GM10847 (cell line): ENCODE data around the gene IL22RA1.

Experiments used
- POLR2A ChIP-seq: IDR thresholded peaks from 2 replicates; pipeline ENCODE4 v1.6.1; 2011; ENCODE audit not compliant: insufficient read length; ENCODE audit errors: extremely low read depth

The IL22RA1 gene

GRCh38 chr1:24092979-24093378 lies 50.0 kb downstream of the IL22RA1 start:
- TF ChIP-seq POLR2A: no peak

DNA sequence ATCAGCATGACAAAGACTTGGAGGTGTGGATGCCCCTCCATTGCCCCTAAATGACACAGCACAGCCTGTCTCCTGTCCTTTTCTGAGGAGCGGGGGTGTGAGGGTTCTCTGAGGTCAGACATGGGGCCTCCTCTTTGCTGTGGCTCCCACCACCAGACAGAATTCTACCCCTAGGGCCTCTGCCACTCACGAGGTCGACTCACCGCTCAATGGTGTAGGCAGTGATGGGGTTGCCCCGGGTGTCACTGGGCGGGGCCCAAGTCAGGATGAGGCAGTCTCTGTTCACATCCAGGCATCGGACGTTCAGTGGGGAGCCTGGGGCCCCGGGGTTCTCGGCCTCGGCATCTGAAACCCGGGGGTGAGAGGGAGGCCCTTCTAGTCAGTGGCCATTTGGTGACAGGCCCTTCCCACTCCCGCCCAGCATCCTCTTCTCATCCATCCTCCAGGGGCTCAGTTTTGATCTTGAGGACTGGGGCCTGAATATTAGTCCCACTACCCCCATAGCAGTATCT lies 50.9 kb downstream of the IL22RA1 start:
- TF ChIP-seq POLR2A: no peak

- no peak for TF ChIP-seq POLR2A
Measured at GRCh38 chr1:24090736-24091135, 52.2 kb downstream of the IL22RA1 start.

GRCh38 chr1:24089743-24090555 lies 53.0 kb downstream of the IL22RA1 start:
- no peak for TF ChIP-seq POLR2A

DNA sequence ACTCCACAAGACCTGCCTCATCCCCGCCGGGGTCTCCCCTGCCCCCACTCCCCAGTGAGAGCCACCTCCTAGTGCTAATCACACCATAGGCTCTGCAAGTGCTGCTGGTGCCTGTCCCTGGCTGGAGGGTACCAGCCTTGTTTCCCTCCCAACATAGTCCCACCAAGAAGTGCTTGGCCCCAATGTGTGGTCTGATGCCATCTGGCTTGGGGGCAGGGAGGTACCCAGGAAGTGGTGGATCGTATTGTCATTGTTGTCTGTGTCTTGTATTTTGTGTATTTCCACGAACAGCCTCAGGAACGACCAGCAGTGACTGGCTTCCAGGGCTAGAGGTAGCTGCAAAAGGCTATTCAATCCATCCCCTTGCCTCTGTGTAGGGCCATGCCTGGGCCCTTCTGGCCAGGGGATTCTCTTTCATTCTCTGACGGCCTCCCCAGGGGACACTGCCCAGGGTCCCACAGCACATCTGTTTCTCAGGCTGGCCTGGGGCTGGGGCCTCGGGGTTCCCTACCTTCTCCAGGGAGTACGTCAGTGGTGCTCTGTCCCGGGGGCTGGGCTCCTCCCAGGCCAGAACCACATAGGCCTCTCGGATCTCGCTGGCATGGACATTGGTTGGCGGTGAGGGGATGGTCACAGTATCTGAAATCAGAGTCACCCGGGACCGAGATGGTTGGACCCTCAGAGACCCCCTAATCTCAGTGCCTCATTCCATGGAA lies 53.8 kb downstream of the IL22RA1 start:
- no peak for TF ChIP-seq POLR2A

DNA sequence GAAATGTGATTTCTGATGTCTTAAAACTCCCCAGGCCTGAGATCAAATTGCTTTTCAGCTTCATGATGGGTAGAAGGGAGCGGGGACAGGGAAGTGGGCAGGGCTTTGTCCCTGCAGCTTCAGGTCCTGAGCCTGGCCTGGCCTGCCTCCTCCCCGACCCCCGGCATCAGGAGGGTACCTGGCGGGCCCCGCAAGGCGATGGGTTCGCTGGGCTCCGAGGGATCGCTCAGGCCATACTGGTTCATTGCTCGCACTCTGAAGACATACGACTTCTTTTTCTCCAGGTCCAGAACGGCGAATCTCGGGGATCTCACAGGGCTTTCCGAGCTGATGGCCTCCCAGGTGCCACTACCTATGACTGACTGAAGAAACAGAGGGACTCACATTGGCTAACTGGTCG lies 56.5 kb downstream of the IL22RA1 start:
- no peak for TF ChIP-seq POLR2A

DNA sequence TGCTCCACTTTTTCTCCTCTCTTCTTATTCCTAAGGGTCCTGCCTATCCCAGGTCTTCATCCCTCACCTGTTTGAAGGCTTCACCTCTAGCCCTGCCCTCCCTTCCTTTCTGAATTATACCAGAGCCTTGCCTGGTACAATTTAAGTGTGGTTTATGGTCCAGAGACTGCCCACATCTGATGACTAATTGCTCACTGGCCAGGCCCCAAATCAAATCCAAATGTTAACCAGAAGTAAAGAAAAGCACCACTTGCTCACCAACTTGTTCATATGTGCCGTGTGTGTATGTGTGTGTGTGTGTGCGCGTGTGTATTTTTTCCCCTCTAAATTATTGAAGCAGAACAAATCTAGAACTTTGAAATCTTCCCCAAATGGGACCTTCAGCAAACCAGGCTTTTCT lies 57.4 kb downstream of the IL22RA1 start:
- no peak for TF ChIP-seq POLR2A

DNA sequence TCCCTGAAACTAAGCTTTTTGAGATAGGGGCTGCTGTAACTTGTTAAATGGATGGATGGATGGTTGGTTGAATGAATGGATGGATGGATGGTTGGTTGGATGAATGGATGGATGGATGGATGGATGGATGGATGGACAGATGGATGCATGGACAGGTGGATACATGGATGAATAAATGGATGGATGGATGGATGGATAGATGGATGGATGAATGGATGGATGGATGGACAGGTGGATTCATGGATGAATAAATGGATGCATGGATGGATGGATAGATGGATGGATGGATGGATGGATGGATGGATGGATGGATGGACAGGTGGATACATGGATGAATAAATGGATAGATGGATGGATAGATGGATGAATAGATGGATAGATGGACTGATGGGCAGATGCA lies 57.9 kb downstream of the IL22RA1 start:
- TF ChIP-seq POLR2A: no peak

GRCh38 chr1:24084050-24084449 lies 58.9 kb downstream of the IL22RA1 start:
- no peak for TF ChIP-seq POLR2A

DNA sequence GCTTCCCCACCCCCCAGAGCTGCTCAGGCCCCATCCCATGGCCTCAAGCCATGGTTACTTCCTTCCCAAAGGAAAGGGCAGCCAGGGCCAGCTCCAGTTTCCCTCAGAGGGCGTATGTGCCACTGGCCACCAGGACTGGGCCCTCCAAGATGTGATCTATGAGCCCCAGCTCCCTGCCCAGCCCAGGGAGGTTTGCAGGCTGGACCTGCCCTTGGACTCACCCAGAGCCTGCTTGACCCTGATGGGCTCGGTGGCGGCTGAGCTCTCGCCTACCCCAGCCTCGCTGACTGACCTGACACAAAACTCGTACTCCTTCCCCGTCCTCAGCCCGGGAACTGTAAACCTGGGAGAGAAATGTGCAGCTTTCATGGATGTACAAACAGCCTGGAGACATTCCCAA lies 60.6 kb downstream of the IL22RA1 start:
- TF ChIP-seq POLR2A: no peak

DNA sequence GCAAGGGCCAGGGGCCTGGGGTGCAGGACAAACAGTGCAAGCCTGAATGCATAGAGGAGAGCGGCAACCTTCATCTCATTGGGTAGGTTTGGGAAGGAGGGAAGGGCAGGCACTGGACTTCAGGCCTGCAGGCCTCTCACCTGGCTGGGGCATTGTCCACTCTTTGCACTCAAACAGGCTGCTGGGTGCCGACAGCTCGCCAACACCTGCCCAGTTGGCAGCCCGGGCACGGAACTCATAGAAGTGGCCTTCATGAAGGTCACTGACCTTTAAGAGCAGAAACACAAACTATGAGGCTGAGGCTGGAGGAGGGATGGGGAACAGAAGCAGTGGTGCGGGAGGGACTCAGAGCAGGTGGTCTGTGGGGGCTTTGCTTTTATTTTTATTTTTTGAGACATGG lies 61.8 kb downstream of the IL22RA1 start:
- no peak for TF ChIP-seq POLR2A

GRCh38 chr1:24080131-24080530 lies 62.8 kb downstream of the IL22RA1 start:
- no peak for TF ChIP-seq POLR2A

GRCh38 chr1:24077278-24077978 lies 65.5 kb downstream of the IL22RA1 start:
- TF ChIP-seq POLR2A: no peak

- no peak for TF ChIP-seq POLR2A
Measured at GRCh38 chr1:24075946-24076345, 67.0 kb downstream of the IL22RA1 start.

- TF ChIP-seq POLR2A: no peak
Measured at GRCh38 chr1:24075590-24075854, 67.4 kb downstream of the IL22RA1 start.
